Measurements from ENCODE around the gene RELL1.

RELL1 gene

GRCh38 chr4:37664696-37665095, 21.5 kb downstream of the RELL1 start:
- DNase-seq, result no peak

DNA sequence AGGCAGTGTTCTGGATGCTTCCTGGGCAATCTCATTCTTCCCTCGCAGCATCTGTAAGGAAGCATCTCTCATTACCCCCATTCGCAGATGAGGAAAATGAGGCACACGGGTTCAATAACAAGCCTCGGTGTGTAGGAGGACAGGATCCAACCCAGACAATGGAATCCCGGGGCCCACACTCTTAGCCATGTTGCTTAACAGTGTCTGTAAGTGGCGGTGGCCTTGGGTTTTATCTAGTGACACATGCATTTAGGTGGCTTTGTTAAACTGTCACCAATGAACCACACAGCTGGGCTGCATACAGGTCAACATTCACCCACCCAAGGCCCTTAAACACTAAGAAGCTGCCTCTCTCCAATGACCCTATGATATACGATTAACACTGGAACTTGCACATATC, 22.6 kb downstream of the RELL1 start:
- DNase-seq, result no peak

- no peak for DNase-seq
Observed at GRCh38 chr4:37662861-37663390, 23.2 kb downstream of the RELL1 start.

GRCh38 chr4:37662251-37662650, 23.9 kb downstream of the RELL1 start:
- no peak for DNase-seq

DNA sequence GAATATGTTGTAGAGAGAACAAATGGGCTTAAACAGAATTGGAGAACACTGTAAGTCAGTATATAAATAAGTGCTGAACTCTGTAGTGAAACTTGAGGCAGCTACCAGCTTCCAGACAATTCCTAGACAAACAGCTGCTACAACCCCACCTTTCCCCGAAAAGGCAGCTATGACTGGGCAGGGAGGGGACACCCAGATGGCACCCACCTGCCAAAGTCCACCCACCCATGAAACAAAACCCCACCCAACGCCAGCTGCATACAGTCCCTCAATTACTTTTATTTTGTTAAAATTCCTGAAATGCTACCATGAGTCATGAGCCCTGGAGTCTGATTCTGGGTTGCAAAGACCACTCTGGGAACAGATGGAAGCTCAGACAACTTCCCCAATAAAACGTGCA, 24.4 kb downstream of the RELL1 start:
- DNase-seq, result no peak

DNA sequence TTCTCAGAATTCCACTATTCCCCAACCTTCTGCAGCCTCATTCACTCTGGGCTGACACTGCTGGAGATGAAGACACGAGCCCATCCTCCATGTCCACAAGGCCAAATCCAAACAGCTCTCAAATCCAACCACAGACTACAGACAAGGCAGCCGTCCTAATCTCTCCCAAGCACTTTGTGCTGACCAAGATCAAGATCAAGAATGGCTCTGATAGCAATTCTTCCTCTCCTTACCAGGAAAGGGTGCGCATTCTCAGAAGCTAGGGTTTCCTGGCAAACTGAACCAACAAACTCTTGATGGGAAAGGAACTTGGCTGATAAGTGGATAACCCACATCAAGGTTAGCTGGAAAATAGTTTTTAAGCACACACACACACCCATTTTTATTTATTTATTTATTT, 26.5 kb downstream of the RELL1 start:
- DNase-seq, result no peak

- DNase-seq, result no peak
Observed at GRCh38 chr4:37656649-37657048, 29.5 kb downstream of the RELL1 start.

- no peak for DNase-seq
Observed at GRCh38 chr4:37653601-37654000, 32.6 kb downstream of the RELL1 start.

GRCh38 chr4:37652747-37653527, 33.2 kb downstream of the RELL1 start:
- no peak for DNase-seq

GRCh38 chr4:37651781-37652377, 34.3 kb downstream of the RELL1 start:
- no peak for DNase-seq

DNA sequence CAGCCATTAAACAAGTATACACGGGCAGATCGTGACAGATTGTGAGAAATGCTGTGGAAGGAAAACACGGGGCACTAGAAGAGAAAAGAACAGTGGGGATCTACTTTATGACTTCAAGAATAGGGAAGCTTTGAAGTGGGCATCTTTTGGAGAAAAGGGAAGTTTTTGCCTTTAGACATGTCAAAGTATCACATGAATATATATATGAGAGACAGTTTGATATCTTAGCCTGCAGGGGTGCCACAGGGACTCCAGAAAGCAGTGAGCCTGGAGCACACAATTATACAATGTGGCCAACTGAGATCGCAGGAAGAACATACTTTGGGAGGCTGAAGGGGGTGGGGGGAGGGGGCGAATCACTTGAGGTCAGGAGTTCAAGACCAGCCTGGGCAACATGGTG, 35.7 kb downstream of the RELL1 start:
- DNase-seq, result no peak

DNA sequence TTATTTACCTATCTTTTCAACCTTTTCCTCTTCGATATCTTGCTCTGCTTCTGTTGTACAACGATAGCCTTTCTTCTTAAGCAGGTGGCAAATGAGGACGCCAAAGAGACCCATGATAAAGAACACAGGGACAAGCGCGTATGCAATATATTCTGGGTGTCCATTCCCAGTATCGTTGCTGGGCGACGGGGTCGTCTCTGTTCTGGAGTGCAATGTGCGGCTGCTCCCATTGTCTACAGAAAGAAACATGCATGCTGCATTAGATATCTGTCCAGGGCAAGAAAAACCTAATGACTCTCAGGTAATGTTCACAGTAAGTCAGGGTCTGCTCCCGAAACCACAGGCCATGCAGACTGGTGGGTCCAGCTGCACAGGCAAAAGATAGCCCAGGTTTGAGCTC, 36.9 kb downstream of the RELL1 start:
- no peak for DNase-seq

DNA sequence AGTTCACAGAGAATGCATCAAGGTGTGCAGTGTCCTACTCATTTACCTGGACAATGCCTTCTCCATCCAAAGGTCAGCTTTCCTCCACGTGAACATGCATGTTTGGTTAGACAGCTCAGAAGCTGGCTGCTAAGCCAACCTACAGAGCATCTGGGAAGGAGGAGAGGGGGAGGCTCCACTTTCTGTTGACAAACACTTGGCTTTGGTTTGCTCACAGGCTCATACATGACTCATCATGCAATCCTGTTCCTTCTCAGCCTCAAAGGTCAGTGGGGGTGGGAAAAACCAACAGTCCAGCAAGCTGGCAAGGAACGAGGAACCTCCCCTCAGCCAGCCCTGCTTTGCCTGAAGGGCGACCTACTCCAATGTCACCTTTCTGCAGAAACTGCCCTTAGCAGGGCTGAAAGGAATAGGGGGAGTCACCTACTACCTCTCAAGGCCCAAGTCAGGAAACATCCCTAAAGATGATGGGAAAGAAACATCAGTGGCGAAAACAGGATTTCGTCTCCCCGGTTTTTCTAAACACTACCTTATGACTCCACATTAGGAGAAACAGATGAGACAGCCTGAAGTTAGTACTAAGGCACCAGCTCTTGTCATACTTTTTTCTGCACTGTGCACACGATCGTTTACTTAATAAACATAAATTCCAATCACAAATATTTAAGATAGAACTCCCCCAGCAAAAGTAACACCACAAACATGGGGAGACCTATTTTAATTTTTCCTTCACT, 37.9 kb downstream of the RELL1 start:
- no peak for DNase-seq

DNA sequence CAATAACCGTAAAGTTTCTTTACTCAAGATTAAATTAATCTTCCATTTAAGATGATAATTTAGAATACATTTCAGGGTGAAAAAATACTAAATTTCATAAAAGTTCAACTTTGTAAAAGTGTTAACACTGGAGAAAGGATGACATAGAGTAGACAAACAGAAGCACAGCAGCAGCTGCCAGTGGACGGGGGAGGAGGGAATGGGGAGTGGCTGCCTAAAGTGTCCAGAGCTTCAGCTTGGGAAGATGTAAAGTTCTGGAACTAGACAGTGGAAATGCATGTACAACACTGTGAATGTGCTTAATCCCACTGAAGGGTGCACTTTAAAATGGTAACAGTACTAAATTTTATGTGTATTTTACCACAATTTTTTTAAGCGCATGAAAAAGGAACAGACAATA, 39.9 kb downstream of the RELL1 start:
- DNase-seq, result no peak

DNA sequence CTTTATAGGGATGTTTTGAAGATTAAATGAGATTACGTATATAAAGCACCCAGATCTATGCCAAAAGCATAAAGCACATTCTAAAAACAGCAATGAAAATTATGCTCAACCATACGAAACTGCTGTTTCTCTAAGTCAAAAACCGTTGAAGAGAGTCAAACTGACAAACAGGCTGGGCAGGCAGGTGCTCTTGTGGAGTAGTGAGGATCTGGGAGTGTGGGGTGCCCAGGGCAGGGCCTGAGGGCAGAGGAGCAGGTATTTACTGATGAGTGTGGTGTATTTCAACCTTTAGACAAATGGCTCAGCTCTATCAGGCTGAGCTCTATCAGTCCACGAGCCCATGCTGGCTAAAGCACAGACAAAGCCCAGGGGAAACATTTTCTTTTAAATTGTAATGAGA, 40.4 kb downstream of the RELL1 start:
- no peak for DNase-seq

GRCh38 chr4:37644962-37645361, 41.2 kb downstream of the RELL1 start:
- no peak for DNase-seq

GRCh38 chr4:37641886-37642849, 44.0 kb downstream of the RELL1 start:
- no peak for DNase-seq

GRCh38 chr4:37641352-37641751, 44.8 kb downstream of the RELL1 start:
- DNase-seq, result no peak

DNA sequence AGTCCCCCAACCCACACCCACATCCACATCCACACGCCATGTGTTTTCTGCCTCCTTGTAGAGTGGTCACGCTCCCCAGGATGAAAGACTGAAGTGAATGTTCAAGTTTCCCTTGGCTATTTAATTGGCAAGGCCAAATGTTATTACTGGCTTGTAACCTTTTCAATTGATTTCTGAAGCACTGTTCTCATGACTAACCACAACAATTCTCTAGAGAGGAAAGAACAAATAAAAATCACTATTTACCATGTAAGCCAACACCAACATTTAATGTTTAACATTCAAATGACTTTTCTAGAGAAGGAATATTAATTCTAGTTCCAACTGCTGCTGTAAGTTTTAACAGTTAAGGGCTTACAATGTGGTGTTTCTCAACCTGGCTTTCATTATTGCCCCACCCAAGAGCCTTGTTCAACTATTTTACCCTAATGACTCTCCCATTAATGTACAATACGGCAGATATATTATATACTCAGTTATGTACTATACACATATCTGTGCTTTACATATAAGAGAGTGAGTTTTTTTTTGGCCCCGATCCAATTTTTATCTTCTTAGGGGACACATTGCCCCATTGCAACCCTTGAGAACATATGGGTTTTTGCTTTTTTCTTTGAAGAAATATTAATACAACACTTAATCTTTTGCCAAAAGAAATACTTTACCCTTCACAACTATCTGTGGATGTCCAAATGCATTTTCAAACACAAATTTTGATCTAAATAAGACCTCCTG, 46.5 kb downstream of the RELL1 start:
- no peak for DNase-seq

GRCh38 chr4:37635155-37635554, 51.0 kb downstream of the RELL1 start:
- DNase-seq, result no peak

GRCh38 chr4:37634180-37634579, 52.0 kb downstream of the RELL1 start:
- no peak for DNase-seq

DNA sequence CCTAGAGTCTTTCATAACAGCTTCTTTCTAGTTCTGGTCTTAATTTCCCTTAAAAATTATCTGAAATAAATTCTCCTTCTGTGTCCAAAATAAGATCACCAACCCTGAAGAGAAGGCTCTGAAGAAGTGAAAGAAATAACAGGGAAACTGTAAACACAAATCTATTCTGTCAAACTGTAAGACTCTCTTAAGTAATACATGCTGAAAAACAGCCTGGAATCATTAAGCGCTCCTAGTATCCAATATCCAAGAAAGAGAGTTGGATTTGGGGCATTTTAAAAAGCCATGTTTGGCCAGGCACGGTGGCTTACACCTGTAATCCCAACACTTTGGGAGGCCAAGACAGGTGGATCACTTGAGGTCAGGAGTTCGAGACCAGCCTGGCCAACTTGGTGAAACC, 53.3 kb downstream of the RELL1 start:
- no peak for DNase-seq

Measured in activated effector memory CD4-positive, alpha-beta T cell treated with Interleukin-2 at 50 U/mL for 16 hours (primary cell).